SK-N-SH (cell line): ENCODE data around the gene MATK. TPM values are rescaled to one million over a fixed set of nuclear protein-coding genes. Genes with fewer than 3 reads are reported as not detected.

Source experiments
- CTCF ChIA-PET: fragments of 300-600, 350-600 bp; formaldehyde crosslinking; extraction: SDS; loops from one replicate; lab custom pipeline; 2021; lab: Yijun Ruan, JAX
- POLR2A ChIA-PET: fragments of 350-600 bp; sonication (Branson Sonifier 250); formaldehyde crosslinking; extraction: SDS; loops from one replicate; lab custom pipeline; 2020; ENCODE audit warnings: antibody characterized with exemption, inconsistent platforms; lab: Yijun Ruan, JAX
- DNase-seq: peaks from one replicate; pipeline ENCODE4 v3.0.0; 2012
- H2AFZ ChIP-seq: fragments of 200-600 bp; sonication (generic); 2 replicates; pipeline ENCODE4 v1.8.1; 2016; ENCODE audit warnings: antibody characterized with exemption, mild to moderate bottlenecking, low read depth
- H3F3A ChIP-seq: fragments of 200-600 bp; sonication (generic); replicated peaks from 2 replicates; pipeline ENCODE3; 2016; ENCODE audit warnings: antibody characterized with exemption, mild to moderate bottlenecking; ENCODE audit not compliant: insufficient read depth
- H3K27ac ChIP-seq, 2 experiments: fragments of 200-500 bp in 1 of 2; fragments of 200-600 bp in 1 of 2; sonication (Bioruptor generic) in 1 of 2; sonication (generic), shearing (Covaris generic) in 1 of 2; 2 replicates each; pipeline versions ENCODE4 v1.5.1 to v1.6.1; 2014 to 2016; ENCODE audit warnings: low read depth in 2 of 2, inconsistent platforms in 1 of 2, low read length in 1 of 2, mild to moderate bottlenecking in 1 of 2, mixed read lengths in 1 of 2
- H3K27me3 ChIP-seq: fragments of 200-600 bp; sonication (generic), shearing (Covaris generic); 2 replicates; pipeline ENCODE4 v1.6.1; 2016; ENCODE audit warnings: mixed run types; ENCODE audit not compliant: insufficient read depth
- H3K36me3 ChIP-seq, 2 experiments: fragments of 200-500 bp in 1 of 2; fragments of 200-600 bp in 1 of 2; sonication (Bioruptor generic) in 1 of 2; sonication (generic) in 1 of 2; replicated peaks in 1 of 2; 2 replicates each; pipeline versions ENCODE3 to v1.5.1; 2014 to 2016; ENCODE audit warnings: low read length in 1 of 2, mild to moderate bottlenecking in 1 of 2; ENCODE audit not compliant: insufficient read depth in 2 of 2, control insufficient read depth in 1 of 2
- H3K4me1 ChIP-seq, 2 experiments: fragments of 200-500 bp in 1 of 2; fragments of 200-600 bp in 1 of 2; sonication (Bioruptor generic) in 1 of 2; sonication (generic), shearing (Covaris generic) in 1 of 2; 2 replicates each; pipeline versions ENCODE4 v1.5.1 to v1.6.1; 2014 to 2016; ENCODE audit warnings: low read depth in 1 of 2, low read length in 1 of 2, mixed run types in 1 of 2; ENCODE audit not compliant: insufficient read depth in 2 of 2, control insufficient read depth in 1 of 2
- H3K4me2 ChIP-seq: fragments of 200-600 bp; sonication (generic), shearing (Covaris generic); 2 replicates; pipeline ENCODE4 v1.6.1; 2017; ENCODE audit warnings: mixed run types
- H3K4me3 ChIP-seq, 2 experiments: fragments of 200-500 bp in 1 of 2; fragments of 200-600 bp in 1 of 2; sonication (Bioruptor generic) in 1 of 2; sonication (generic), shearing (Covaris generic) in 1 of 2; 2 replicates each; pipeline versions ENCODE4 v1.5.1 to v1.8.1; 2014 to 2016; ENCODE audit warnings: low read depth in 2 of 2, inconsistent platforms in 1 of 2, low read length in 1 of 2, mild to moderate bottlenecking in 1 of 2, mixed read lengths in 1 of 2, moderate library complexity in 1 of 2
- H3K79me2 ChIP-seq: fragments of 200-600 bp; sonication (generic); 2 replicates; pipeline ENCODE4 v1.8.1; 2017; ENCODE audit warnings: mild to moderate bottlenecking; ENCODE audit not compliant: insufficient read depth
- H3K9ac ChIP-seq: fragments of 200-600 bp; sonication (generic); 2 replicates; pipeline ENCODE4 v1.6.1; 2017; ENCODE audit warnings: mixed run types
- H3K9me2 ChIP-seq: fragments of 200-600 bp; sonication (generic); 2 replicates; pipeline ENCODE4 v1.6.1; 2017; ENCODE audit warnings: mixed run types
- H3K9me3 ChIP-seq: fragments of 200-600 bp; sonication (generic); 2 replicates; pipeline ENCODE4 v1.6.1; 2017; ENCODE audit warnings: mixed run types, mild to moderate bottlenecking, moderate library complexity
- H4K20me1 ChIP-seq: fragments of 200-600 bp; sonication (generic); 2 replicates; pipeline ENCODE4 v1.6.1; 2017; ENCODE audit warnings: mild to moderate bottlenecking, mixed run types; ENCODE audit not compliant: insufficient read depth
- CHD2 ChIP-seq: fragments of 150-350 bp; IDR thresholded peaks from 2 replicates; pipeline ENCODE4 v1.6.1; 2018; ENCODE audit warnings: low read length; ENCODE audit not compliant: partially characterized antibody
- ELF1 ChIP-seq: IDR thresholded peaks from 2 replicates; pipeline ENCODE4 v1.4.0; 2012
- EP300 ChIP-seq, 2 experiments: IDR thresholded peaks; 2 replicates each; pipeline versions ENCODE4 v1.4.0 to v1.6.1; 2012; ENCODE audit warnings: borderline replicate concordance in 1 of 2, low read depth in 1 of 2, low read length in 1 of 2
- MXI1 ChIP-seq: IDR thresholded peaks from 2 replicates; pipeline ENCODE4 v1.6.1; 2012; ENCODE audit warnings: mild to moderate bottlenecking, low read depth, low read length, improper control_type of control experiment
- NRF1 ChIP-seq: IDR thresholded peaks from 2 replicates; pipeline ENCODE4 v1.6.1; 2012; ENCODE audit warnings: low read depth, mild to moderate bottlenecking, low read length
- RAD21 ChIP-seq: IDR thresholded peaks from 2 replicates; pipeline ENCODE4 v1.6.1; 2012; ENCODE audit warnings: mild to moderate bottlenecking, low read length
- TCF12 ChIP-seq: IDR thresholded peaks from 2 replicates; pipeline ENCODE4 v1.4.0; 2012
- WGBS: methylation state at CpG from one replicate; pipeline ENCODE4 v1.1.6; 2017; ENCODE audit warnings: low lambda C conversion rate; 5-methylcytosine and 5-hydroxymethylcytosine counted together
- polyA plus RNA-seq, 3 experiments: library from polyadenylated mRNA; depleted of rRNA; stranded (reverse); fragments of >200 nt; gene quantifications; 2 replicates each; pipeline ENCODE4 v1.2.3, GENCODE V29; 2012
- TF ChIP-seq, protein P1 (sequence below): IDR thresholded peaks from 2 replicates; pipeline ENCODE4 v1.6.1; 2012; ENCODE audit warnings: mild to moderate bottlenecking, low read depth, low read length, moderate library complexity
- TF ChIP-seq, protein P2 (sequence below): IDR thresholded peaks from 2 replicates; pipeline ENCODE4 v1.4.0; 2012; ENCODE audit warnings: low read depth, borderline replicate concordance

Gene MATK
- polyA plus RNA-seq, 1 of the 3 experiments (the other 2 are of a cell fraction) = not detected

DNA sequence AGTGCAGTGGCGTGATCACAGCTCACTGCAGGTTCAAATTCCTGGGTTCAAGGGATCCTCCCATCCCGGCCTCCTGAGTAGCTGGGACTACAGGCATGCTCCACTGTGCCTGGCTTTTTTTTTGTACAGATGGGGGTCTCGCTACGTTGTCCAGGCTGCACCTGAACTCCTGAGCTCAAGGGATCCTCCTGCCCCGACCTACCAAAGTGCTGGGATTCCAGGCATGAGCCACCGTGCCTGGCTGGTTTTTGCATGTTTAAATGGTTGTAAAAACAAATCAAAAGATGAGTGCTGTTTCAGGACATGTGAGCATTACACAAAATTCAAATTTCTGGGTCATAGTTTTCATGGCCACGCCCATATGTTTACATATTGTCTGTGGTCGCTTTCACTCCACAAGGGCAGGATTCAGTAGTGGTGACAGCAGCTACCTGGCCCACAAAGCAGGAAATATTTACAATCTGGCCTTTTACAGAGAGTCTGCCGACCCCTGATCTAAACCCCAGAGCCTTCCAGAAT, 5.3 kb downstream of the MATK start:
- H3K9me3 ChIP-seq = peaks cover 9% of the 10 kb centered on the region
- H4K20me1 ChIP-seq = no peaks in the 10 kb centered on the region
- H3K4me3 ChIP-seq = no peak overlapping the region
- H3K9me2 ChIP-seq = no peaks in the 10 kb centered on the region
- TF ChIP-seq, protein P1, sequence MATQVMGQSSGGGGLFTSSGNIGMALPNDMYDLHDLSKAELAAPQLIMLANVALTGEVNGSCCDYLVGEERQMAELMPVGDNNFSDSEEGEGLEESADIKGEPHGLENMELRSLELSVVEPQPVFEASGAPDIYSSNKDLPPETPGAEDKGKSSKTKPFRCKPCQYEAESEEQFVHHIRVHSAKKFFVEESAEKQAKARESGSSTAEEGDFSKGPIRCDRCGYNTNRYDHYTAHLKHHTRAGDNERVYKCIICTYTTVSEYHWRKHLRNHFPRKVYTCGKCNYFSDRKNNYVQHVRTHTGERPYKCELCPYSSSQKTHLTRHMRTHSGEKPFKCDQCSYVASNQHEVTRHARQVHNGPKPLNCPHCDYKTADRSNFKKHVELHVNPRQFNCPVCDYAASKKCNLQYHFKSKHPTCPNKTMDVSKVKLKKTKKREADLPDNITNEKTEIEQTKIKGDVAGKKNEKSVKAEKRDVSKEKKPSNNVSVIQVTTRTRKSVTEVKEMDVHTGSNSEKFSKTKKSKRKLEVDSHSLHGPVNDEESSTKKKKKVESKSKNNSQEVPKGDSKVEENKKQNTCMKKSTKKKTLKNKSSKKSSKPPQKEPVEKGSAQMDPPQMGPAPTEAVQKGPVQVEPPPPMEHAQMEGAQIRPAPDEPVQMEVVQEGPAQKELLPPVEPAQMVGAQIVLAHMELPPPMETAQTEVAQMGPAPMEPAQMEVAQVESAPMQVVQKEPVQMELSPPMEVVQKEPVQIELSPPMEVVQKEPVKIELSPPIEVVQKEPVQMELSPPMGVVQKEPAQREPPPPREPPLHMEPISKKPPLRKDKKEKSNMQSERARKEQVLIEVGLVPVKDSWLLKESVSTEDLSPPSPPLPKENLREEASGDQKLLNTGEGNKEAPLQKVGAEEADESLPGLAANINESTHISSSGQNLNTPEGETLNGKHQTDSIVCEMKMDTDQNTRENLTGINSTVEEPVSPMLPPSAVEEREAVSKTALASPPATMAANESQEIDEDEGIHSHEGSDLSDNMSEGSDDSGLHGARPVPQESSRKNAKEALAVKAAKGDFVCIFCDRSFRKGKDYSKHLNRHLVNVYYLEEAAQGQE = no peak
- TF ChIP-seq EP300 (IDR thresholded peaks at IDR 0.05; ENCODE audit: borderline replicate concordance in 1 of 2, low read depth in 1 of 2, low read length in 1 of 2) (no peak), NRF1 (no peak), CHD2 (no peak), TCF12 (no peak), RAD21 (no peak), MXI1 (no peak), ELF1 (no peak)
- no peaks in the 10 kb centered on the region for H3K36me3 ChIP-seq
- H3K9ac ChIP-seq = no peak overlapping the region
- no peak overlapping the region for H3K27ac ChIP-seq
- H3F3A ChIP-seq = no peaks in the 10 kb centered on the region
- 44% methylated on average over 8 of the region's 9 CpGs for WGBS
- no peaks in the 10 kb centered on the region for H3K79me2 ChIP-seq
- H3K4me1 ChIP-seq = no peaks in the 10 kb centered on the region; a peak in 1 of 4 replicates
- no peak overlapping the region for H2AFZ ChIP-seq
- peaks cover 48% of the 10 kb centered on the region for H3K27me3 ChIP-seq
- no peak for DNase-seq
- ChIA-PET CTCF (interaction anchor here (0.6 to 2.9 kb wide), 4 partner anchors 20 to 41 kb away, joined by 3 to 10 read pairs (median 3); partner anchors contain the start of gene APBA3), POLR2A (no interaction called here)
- no peak overlapping the region for H3K4me2 ChIP-seq

DNA sequence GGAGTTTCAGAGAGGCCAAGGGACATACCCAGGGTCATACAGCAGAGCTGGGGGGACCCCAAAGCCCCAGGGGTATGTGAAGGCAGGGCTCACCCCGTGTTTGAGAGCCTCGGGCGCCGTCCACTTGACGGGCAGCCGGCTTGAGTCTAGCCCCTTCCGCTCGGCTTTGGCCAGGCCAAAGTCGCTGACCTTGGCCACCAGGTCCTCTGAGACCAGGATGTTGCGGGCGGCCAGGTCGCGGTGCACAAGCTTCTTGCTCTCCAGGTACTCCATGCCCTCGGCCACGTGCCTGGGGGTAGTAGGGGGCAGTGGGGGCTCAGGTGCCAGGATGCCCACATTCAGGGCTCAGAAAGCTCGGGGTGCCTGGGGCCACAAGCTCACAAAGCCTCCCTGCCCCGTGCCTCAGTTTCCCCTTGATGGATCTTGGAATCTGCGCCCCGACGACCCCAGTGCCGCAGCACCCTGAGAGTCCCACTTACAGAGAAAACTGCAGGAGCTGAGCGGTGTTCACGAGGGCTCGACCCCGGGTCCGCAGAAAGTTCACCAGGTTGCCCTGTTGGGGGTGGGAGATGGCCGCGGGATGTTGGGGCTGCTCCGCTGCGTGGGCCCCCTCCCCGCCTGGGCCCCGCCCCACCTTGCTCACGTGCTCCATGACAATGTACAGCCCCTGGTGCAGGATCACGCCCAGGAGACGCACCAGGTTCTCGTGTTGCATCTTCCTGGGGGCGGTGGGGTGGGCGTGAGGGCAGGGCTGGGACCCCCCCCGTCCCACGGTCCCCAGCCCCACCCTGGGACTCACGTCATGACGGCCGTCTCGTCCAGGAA, 7.1 kb downstream of the MATK start:
- Histone ChIP-seq H3K9me3 (peaks cover 9% of the 10 kb centered on the region), H3K27me3 (peaks cover 30% of the 10 kb centered on the region), H3K27ac (no peak overlapping the region), H3K4me1 (no peaks in the 10 kb centered on the region; a peak in 1 of 4 replicates), H3K9me2 (no peaks in the 10 kb centered on the region), H3K4me2 (no peak overlapping the region), H3K4me3 (no peak overlapping the region), H3F3A (no peaks in the 10 kb centered on the region), H2AFZ (no peak overlapping the region), H3K9ac (no peak overlapping the region), H3K36me3 (no peaks in the 10 kb centered on the region), H4K20me1 (no peaks in the 10 kb centered on the region), H3K79me2 (no peaks in the 10 kb centered on the region)
- ChIA-PET CTCF (interaction anchor here (1.3 to 2.9 kb wide), 3 partner anchors 9 to 43 kb away, joined by 3 to 10 read pairs (median 8); partner anchors contain the start of genes APBA3 and MRPL54), POLR2A (interaction anchor here (1.1 kb wide), 1 partner anchor 15 kb away, joined by 8 read pairs; no protein-coding TSS in a partner anchor)
- DNase-seq = no peak
- WGBS = 8% methylated on average over 16 of the region's 44 CpGs
- TF ChIP-seq, protein P2, sequence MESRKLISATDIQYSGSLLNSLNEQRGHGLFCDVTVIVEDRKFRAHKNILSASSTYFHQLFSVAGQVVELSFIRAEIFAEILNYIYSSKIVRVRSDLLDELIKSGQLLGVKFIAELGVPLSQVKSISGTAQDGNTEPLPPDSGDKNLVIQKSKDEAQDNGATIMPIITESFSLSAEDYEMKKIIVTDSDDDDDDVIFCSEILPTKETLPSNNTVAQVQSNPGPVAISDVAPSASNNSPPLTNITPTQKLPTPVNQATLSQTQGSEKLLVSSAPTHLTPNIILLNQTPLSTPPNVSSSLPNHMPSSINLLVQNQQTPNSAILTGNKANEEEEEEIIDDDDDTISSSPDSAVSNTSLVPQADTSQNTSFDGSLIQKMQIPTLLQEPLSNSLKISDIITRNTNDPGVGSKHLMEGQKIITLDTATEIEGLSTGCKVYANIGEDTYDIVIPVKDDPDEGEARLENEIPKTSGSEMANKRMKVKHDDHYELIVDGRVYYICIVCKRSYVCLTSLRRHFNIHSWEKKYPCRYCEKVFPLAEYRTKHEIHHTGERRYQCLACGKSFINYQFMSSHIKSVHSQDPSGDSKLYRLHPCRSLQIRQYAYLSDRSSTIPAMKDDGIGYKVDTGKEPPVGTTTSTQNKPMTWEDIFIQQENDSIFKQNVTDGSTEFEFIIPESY = no peak
